ENCODE measurements around the gene RBM38. TPM values are rescaled to one million over a fixed set of nuclear protein-coding genes. Genes with fewer than 3 reads are reported as not detected.

RBM38 gene
- total and polyA plus RNA-seq, 9 of the 15 experiments (the other 6 are each of a cell fraction or from before 2014, with no cell fraction given) = 0.28 to 82.4 (median 33.2) TPM

DNA sequence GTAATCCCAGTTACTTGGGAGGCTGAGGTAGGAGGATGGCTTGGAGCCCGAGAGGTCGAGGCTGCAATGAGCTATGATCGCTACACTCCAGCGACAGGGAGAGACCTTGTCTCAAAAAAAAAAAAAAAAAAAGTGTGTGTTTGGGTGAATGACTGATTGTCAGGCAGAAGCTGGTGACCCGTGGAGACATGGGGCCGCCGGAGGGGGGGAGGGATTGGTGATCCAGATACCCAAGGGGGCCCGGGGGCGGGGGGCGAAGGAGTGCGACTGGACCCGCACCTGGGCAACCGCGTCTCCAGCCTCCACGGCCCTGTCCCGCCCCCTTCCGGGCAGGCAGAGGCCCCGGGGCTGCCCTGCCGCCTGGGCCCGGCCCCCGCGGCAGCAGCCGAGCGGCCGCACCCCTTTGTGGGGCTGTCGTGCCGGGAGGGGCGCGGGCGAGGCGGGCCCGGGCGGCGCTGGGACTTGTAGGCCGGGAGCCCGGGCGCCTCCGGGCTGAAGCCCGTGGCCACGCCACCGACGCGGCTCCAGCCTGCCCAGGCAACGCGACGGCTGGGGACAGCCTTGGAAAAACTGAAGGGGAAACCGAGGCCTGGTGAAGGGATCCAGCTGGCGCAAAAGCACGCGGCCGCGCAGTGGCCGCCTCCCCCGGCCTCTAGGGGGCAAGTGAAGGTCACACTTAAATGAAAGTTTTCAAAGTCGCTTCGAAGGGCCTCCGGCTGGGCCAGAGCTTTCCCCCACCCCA is 2.1 kb upstream of the RBM38 start (continued):
- TF ChIP-seq, protein P1, sequence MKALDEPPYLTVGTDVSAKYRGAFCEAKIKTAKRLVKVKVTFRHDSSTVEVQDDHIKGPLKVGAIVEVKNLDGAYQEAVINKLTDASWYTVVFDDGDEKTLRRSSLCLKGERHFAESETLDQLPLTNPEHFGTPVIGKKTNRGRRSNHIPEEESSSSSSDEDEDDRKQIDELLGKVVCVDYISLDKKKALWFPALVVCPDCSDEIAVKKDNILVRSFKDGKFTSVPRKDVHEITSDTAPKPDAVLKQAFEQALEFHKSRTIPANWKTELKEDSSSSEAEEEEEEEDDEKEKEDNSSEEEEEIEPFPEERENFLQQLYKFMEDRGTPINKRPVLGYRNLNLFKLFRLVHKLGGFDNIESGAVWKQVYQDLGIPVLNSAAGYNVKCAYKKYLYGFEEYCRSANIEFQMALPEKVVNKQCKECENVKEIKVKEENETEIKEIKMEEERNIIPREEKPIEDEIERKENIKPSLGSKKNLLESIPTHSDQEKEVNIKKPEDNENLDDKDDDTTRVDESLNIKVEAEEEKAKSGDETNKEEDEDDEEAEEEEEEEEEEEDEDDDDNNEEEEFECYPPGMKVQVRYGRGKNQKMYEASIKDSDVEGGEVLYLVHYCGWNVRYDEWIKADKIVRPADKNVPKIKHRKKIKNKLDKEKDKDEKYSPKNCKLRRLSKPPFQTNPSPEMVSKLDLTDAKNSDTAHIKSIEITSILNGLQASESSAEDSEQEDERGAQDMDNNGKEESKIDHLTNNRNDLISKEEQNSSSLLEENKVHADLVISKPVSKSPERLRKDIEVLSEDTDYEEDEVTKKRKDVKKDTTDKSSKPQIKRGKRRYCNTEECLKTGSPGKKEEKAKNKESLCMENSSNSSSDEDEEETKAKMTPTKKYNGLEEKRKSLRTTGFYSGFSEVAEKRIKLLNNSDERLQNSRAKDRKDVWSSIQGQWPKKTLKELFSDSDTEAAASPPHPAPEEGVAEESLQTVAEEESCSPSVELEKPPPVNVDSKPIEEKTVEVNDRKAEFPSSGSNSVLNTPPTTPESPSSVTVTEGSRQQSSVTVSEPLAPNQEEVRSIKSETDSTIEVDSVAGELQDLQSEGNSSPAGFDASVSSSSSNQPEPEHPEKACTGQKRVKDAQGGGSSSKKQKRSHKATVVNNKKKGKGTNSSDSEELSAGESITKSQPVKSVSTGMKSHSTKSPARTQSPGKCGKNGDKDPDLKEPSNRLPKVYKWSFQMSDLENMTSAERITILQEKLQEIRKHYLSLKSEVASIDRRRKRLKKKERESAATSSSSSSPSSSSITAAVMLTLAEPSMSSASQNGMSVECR (CRISPR knock-in tag; IDR thresholded peaks at IDR 0.05) = no peak
- TF ChIP-seq TRIM28 (IDR thresholded peaks at IDR 0.05) = no peak
- TF ChIP-seq MXI1 (IDR thresholded peaks at IDR 0.05; ENCODE audit: low read depth, low read length) = peak; percentile 46; the same call in 1 of the 2 replicates
- TF ChIP-seq TBP (optimal IDR thresholded peaks at IDR 0.05; ENCODE audit: low read depth, low read length) = peak; percentile 56
- no peak for TF ChIP-seq RBM39 (optimal IDR thresholded peaks at IDR 0.05; ENCODE audit: low read depth, low read length)
- peak; percentile 62; the same call in 1 of the 2 replicates for TF ChIP-seq ERF (CRISPR knock-in tag; IDR thresholded peaks at IDR 0.05)
- TF ChIP-seq, protein P2, sequence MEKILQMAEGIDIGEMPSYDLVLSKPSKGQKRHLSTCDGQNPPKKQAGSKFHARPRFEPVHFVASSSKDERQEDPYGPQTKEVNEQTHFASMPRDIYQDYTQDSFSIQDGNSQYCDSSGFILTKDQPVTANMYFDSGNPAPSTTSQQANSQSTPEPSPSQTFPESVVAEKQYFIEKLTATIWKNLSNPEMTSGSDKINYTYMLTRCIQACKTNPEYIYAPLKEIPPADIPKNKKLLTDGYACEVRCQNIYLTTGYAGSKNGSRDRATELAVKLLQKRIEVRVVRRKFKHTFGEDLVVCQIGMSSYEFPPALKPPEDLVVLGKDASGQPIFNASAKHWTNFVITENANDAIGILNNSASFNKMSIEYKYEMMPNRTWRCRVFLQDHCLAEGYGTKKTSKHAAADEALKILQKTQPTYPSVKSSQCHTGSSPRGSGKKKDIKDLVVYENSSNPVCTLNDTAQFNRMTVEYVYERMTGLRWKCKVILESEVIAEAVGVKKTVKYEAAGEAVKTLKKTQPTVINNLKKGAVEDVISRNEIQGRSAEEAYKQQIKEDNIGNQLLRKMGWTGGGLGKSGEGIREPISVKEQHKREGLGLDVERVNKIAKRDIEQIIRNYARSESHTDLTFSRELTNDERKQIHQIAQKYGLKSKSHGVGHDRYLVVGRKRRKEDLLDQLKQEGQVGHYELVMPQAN (IDR thresholded peaks at IDR 0.05; ENCODE audit: borderline replicate concordance) = no peak
- TF ChIP-seq JUND (IDR thresholded peaks at IDR 0.05; ENCODE audit: borderline replicate concordance, low read depth, low read length) = 0 out of 2 replicates have a peak, but pooled peaks have one; percentile 3
- TF ChIP-seq JUND (tag; IDR thresholded peaks at IDR 0.05; ENCODE audit: borderline replicate concordance, low read depth, low read length) = no peak
- TF ChIP-seq MTF1 (CRISPR knock-in tag; IDR thresholded peaks at IDR 0.05; ENCODE audit: borderline replicate concordance) = 0 out of 2 replicates have a peak, but pooled peaks have one; percentile 10
- TF ChIP-seq, protein P3, sequence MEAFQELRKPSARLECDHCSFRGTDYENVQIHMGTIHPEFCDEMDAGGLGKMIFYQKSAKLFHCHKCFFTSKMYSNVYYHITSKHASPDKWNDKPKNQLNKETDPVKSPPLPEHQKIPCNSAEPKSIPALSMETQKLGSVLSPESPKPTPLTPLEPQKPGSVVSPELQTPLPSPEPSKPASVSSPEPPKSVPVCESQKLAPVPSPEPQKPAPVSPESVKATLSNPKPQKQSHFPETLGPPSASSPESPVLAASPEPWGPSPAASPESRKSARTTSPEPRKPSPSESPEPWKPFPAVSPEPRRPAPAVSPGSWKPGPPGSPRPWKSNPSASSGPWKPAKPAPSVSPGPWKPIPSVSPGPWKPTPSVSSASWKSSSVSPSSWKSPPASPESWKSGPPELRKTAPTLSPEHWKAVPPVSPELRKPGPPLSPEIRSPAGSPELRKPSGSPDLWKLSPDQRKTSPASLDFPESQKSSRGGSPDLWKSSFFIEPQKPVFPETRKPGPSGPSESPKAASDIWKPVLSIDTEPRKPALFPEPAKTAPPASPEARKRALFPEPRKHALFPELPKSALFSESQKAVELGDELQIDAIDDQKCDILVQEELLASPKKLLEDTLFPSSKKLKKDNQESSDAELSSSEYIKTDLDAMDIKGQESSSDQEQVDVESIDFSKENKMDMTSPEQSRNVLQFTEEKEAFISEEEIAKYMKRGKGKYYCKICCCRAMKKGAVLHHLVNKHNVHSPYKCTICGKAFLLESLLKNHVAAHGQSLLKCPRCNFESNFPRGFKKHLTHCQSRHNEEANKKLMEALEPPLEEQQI (IDR thresholded peaks at IDR 0.05) = no peak
- peak; percentile 96 for TF ChIP-seq L3MBTL2 (IDR thresholded peaks at IDR 0.05)
- TF ChIP-seq CBX3 (IDR thresholded peaks at IDR 0.05; ENCODE audit: borderline replicate concordance in 1 of 2, low read length in 2 of 2) = 0 out of 3 replicates have a peak, but pooled peaks of 1 of the 2 experiments have one; percentile 20
- no peak for TF ChIP-seq FOS (IDR thresholded peaks at IDR 0.05; ENCODE audit: extremely low read depth, insufficient read length)
- peak; percentile 87 for TF ChIP-seq GATAD2B (IDR thresholded peaks at IDR 0.05; ENCODE audit: borderline replicate concordance)
- peak; percentile 66 for TF ChIP-seq RB1 (IDR thresholded peaks at IDR 0.05; ENCODE audit: low read depth)
- no peak for TF ChIP-seq DNMT1 (IDR thresholded peaks at IDR 0.05)
- TF ChIP-seq RAD51 (IDR thresholded peaks at IDR 0.05; ENCODE audit: borderline replicate concordance, low read depth) = no peak
- TF ChIP-seq HNRNPK (IDR thresholded peaks at IDR 0.05; ENCODE audit: low read depth, low read length, poor library complexity, severe bottlenecking) = no peak
- peak; percentile 56 for TF ChIP-seq KDM5B (IDR thresholded peaks at IDR 0.05; ENCODE audit: insufficient replicate concordance, low read depth, low read length)
